ENCODE measurements around the gene STKLD1.

Gene STKLD1

GRCh38 chr9:133346021-133346785, 30.0 kb upstream of the STKLD1 start:
- no peak for DNase-seq

- no peak for DNase-seq
Measured at GRCh38 chr9:133347515-133347984, 28.6 kb upstream of the STKLD1 start.

- peak; percentile 92 to 94 for DNase-seq
Measured at GRCh38 chr9:133347985-133348717, 28.0 kb upstream of the STKLD1 start, which contains the start of the genes MED22 and RPL7A. MED22 (minus strand) TSS chr9:133348131; CDS start chr9:133346662, 1,469 bp downstream. RPL7A (plus strand) TSS chr9:133348218; CDS start chr9:133348244, 26 bp downstream.

- DNase-seq, result no peak
Measured at GRCh38 chr9:133348718-133349573, 27.2 kb upstream of the STKLD1 start.

GRCh38 chr9:133349965-133350616, 26.1 kb upstream of the STKLD1 start:
- DNase-seq, result no peak

GRCh38 chr9:133351526-133351907, 24.6 kb upstream of the STKLD1 start:
- DNase-seq, result no peak

- peak; percentile 57 to 60 for DNase-seq
Measured at GRCh38 chr9:133351908-133352634, 24.1 kb upstream of the STKLD1 start.

- DNase-seq, result no peak
Measured at GRCh38 chr9:133352635-133353340, 23.4 kb upstream of the STKLD1 start.

- DNase-seq, result no peak
Measured at GRCh38 chr9:133353548-133353947, 22.6 kb upstream of the STKLD1 start.

- DNase-seq, result no peak
Measured at GRCh38 chr9:133354766-133355165, 21.4 kb upstream of the STKLD1 start.

- DNase-seq, result no peak
Measured at GRCh38 chr9:133355881-133356357, 20.2 kb upstream of the STKLD1 start.

- peak; percentile 92 to 96 for DNase-seq
Measured at GRCh38 chr9:133356391-133357091, 19.6 kb upstream of the STKLD1 start, which contains the start of the genes SURF1 and SURF2. SURF1 (minus strand) TSS chr9:133356487; CDS start chr9:133356453, 34 bp downstream. SURF2 (plus strand) TSS chr9:133356550; CDS start chr9:133356593, 43 bp downstream.

GRCh38 chr9:133357656-133358055, 18.5 kb upstream of the STKLD1 start:
- no peak for DNase-seq

GRCh38 chr9:133359399-133360175, 16.6 kb upstream of the STKLD1 start:
- DNase-seq, result no peak

- DNase-seq, result no peak
Measured at GRCh38 chr9:133360400-133361393, 15.5 kb upstream of the STKLD1 start.

GRCh38 chr9:133361507-133362092, 14.6 kb upstream of the STKLD1 start:
- DNase-seq, result no peak

GRCh38 chr9:133362359-133363044, 13.7 kb upstream of the STKLD1 start:
- DNase-seq, result no peak
